GM21360 (cell line): ENCODE results near the gene PALLD.
"Not testable (repeated sequence)": the region's sequence is repeated elsewhere in the genome, so short reads cannot be mapped to it uniquely, and the experiment has no call there.

Experiments
- ATAC-seq: cut with Tn5 transposase; IDR thresholded peaks from one replicate; pipeline ENCODE4 v1.9.1; 2021; ENCODE audit warnings: mild to moderate bottlenecking, moderate library complexity; ENCODE audit not compliant: unreplicated experiment

Gene PALLD

GRCh38 chr4:168784786-168785461, 288.1 kb downstream of the PALLD start:
- ATAC-seq = no peak

DNA sequence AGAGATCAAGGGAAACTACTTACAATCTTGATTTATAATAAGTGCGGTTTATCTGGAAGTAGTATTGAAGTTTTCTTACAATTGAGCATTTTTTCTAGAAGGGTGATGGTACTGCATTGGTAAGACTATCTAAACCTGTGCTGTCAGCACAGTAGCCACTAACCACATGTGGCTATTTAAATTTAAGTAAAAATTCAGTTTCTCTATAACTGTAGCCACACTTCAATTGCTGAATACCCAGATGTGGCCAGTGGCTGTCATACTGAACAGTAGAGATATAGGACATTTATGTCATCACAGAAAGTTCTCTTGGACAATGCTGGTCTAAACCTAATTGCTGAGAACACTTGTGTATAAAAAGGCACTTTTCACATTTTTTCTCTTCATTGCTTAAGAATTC, 290.5 kb downstream of the PALLD start:
- no peak for ATAC-seq

DNA sequence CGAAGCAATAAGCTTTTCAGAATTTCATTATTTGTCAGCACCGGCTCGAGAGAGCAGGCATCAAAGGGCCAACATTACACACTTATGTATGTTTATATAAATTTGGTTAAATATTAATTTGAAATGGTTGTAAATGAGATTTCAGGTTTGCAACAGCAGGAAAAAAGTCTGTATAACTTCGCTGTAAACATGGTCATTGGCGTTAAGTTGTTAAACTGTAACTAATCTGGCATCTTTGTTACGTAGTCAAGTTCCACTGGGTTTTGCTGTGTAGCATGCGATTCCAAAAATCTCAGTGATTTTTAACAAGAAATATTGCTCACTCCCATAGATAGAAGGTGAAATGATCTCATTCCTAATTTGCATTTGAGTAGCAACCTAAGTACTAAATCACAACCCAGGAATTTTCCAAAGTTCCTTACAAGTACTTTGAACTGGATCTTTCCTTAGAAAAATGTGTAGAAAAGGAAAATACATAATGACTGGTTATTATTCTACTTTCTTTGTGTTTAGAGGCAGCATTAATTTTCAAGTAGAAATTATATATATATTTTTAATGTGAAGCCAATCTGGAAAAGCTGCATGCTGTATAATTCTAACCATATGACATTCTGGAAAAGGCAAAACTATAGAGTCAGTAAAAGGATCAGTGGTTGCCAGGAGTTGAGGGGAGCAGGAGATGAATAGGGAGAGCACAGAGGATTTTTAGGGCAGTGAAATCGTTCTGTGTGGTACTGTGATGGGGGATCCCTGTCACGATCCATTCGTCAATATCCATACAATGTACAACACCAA, 291.1 kb downstream of the PALLD start:
- no peak for ATAC-seq

DNA sequence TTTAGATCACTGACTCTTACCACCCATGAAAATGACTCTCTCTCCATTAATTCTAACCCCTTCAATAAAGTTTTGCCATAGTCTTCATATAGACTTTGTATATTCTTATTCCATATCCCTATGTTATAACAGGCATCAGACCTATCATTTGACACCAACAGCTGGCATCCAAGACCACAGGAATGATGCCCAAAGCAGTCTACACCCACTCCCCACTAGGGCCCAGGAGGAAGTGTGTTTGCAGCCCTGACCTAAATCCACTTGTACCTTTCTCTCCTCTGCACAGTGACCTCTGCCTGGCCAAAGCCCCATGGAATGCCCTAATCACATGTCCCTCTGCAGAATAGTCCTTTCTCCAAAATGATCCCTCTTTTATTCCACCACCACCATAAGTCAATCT, 294.0 kb downstream of the PALLD start:
- no peak for ATAC-seq

- no peak for ATAC-seq
These were observed 294.5 kb downstream of the PALLD start for GRCh38 chr4:168791376-168791775.

- no peak for ATAC-seq
These were observed 296.7 kb downstream of the PALLD start for GRCh38 chr4:168793542-168793941.

DNA sequence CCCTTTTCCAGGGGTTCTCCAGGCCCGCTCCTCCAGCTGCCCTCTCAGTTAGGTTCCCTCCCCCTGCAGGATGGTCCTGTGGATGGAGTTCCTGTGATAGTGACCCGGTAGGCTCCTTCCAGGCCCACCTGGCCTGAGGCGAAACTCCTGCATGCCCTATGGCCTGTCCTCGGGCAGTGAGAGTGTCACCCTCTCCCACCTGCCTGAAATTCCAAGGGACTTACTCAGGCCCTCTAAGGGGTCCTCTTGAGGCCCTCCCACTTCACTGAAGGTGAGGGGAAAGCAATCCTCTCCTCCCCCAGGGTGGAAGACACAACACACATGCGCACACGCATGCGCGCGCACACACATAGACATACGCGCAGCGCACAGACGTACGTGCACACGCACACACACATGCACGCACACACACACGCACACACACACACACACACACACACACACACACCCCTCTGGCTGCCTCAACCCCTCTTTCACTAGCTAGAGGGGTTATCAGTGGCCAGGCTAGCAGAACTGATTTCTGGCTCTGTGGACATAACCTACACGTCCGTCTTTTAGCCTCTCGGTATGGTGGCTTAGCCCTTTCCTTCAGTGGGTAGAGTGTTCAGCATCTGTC, 297.3 kb downstream of the PALLD start:
- no peak for ATAC-seq

GRCh38 chr4:168794881-168795280, 298.0 kb downstream of the PALLD start:
- ATAC-seq = no peak

DNA sequence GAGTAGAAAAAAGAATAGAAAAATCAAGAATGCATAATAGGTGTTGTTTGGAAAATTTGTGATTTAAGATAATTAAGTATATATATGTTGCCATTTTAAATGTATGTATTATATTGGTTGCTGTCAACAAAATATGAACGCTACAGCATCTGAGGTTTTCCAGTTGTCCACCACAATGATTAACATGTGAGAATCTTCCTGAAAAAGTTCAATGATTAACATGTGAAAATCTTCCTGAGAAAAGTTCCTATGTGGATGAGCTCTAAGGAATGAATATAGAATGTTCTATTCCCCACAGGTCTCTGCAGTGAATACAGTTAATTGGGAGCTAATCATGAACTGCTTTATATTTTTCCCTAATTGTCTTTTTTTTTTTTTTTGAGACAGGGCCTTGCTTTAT, 298.5 kb downstream of the PALLD start:
- no peak for ATAC-seq

DNA sequence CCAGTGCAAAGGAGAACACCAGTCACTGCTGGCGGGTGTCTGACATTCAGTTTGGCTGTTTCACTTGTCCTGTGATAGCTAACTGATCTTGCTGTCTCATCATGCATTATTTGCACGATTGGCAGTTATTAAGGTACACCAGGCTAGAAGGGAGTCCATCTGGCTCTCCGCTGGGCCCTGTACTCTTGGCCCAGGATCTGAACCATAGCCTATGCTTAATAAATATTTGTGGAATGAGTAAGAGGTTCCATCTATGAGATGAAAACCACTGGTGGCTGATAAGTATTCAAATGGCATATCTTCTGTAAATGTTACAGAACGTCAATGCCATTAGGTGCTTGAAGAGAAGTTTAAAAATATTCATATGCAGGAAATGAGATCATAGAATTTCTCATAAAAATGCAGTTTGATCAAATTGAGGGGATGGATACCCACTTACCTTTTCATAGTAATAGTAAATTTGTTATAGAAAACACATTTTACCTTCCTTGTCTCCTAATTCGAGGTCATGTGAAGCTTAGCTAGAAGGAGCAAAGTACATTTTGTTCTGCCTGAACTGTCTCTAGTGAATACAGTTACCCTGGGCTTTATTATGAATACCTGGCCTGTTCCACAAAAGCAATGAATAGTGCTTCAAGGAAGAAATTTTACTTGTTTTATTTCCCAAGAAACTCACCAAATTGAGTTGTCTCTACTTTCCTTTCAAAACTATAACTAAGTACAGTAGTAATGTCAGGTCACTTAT, 299.7 kb downstream of the PALLD start:
- ATAC-seq = no peak

- ATAC-seq = no peak
These were observed 300.3 kb downstream of the PALLD start for GRCh38 chr4:168797194-168797593.

DNA sequence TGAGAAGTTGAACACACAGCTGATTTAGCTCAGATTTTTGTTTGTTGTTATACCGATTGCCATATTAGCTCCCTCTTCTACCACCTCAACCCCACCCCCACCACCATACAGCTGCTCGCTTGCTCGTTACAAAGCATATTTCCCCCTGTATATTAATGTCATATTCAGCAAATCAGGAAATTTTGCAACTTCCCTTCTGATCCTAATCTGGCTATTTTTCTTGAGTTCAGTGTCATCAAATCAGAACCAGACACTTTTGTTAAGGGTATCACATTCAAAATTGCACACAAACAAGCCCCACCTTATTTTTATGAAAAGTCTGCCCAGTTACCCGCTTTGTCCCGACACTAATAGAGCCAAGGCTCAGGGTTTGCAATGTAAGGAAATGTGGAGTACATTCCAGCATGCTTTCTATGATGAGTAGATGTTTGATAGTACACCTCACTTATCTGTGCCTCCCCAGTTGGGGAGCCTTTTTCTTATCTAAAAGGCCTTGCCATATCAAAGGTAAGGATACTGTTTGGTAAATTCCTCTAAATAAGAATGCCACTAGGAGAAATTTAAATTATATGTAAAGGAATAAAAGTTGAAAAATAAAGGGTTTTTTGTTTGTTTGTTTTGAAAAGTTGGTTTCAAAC, 301.0 kb downstream of the PALLD start:
- no peak for ATAC-seq

GRCh38 chr4:168800926-168801325, 304.1 kb downstream of the PALLD start:
- no peak for ATAC-seq

GRCh38 chr4:168802222-168802621, 305.4 kb downstream of the PALLD start:
- no peak for ATAC-seq

GRCh38 chr4:168803052-168803451, 306.2 kb downstream of the PALLD start:
- not testable (repeated sequence) for ATAC-seq

GRCh38 chr4:168803732-168804131, 306.9 kb downstream of the PALLD start:
- ATAC-seq = no peak

- no peak for ATAC-seq
These were observed 307.3 kb downstream of the PALLD start for GRCh38 chr4:168804146-168804545.

GRCh38 chr4:168805341-168805740, 308.5 kb downstream of the PALLD start:
- no peak for ATAC-seq

GRCh38 chr4:168806247-168806646, 309.4 kb downstream of the PALLD start:
- not testable (repeated sequence) for ATAC-seq

GRCh38 chr4:168811207-168811606, 314.4 kb downstream of the PALLD start:
- ATAC-seq = no peak
